OCI-LY7 (cell line): Measurements from ENCODE around the gene GLDN. TPM values are rescaled to one million over a fixed set of nuclear protein-coding genes. Genes with fewer than 3 reads are reported as not detected.

Source experiments
- BruUV-seq: library from RNA; stranded (reverse); fragments of 400-500 nt; replicated peaks from 2 replicates; lab custom pipeline; 2021; lab: Mats Ljungman, UMichigan
- CTCF ChIA-PET: fragments of 300-600 bp; sonication (Branson Sonifier 250); formaldehyde crosslinking; loops from one replicate; lab custom pipeline; 2022; ENCODE audit warnings: antibody characterized with exemption; ENCODE audit not compliant: unreplicated experiment; lab: Charles Lee
- POLR2A ChIA-PET: fragments of 300-600 bp; sonication (Branson Sonifier 250); formaldehyde crosslinking; loops from one replicate; lab custom pipeline; 2022; ENCODE audit warnings: antibody characterized with exemption; lab: Charles Lee
- DNase-seq: peaks from one replicate; pipeline ENCODE4 v3.0.0-alpha.2; 2015; ENCODE audit warnings: low spot score
- H2AFZ ChIP-seq: fragments of 200-600 bp; sonication (generic), shearing (Covaris generic); 2 replicates; pipeline ENCODE4 v1.6.1; 2014; ENCODE audit warnings: mild to moderate bottlenecking, antibody characterized with exemption, low read length, moderate library complexity
- H3K27ac ChIP-seq: fragments of 200-600 bp; sonication (generic); 2 replicates; pipeline ENCODE4 v1.5.1; 2014; ENCODE audit warnings: mixed run types, low read depth, mild to moderate bottlenecking, moderate library complexity, low read length, inconsistent platforms; ENCODE audit not compliant: poor library complexity, severe bottlenecking
- H3K36me3 ChIP-seq: fragments of 200-600 bp; sonication (generic); 2 replicates; pipeline ENCODE4 v1.6.1; 2014; ENCODE audit warnings: mild to moderate bottlenecking, antibody characterized with exemption, low read length, moderate library complexity, mixed read lengths; ENCODE audit not compliant: insufficient read depth
- H3K4me1 ChIP-seq: fragments of 200-600 bp; sonication (generic); 2 replicates; pipeline ENCODE4 v1.5.1; 2014; ENCODE audit warnings: mild to moderate bottlenecking, low read length; ENCODE audit not compliant: insufficient read depth, poor library complexity, severe bottlenecking
- H3K4me2 ChIP-seq: fragments of 200-600 bp; sonication (generic); 2 replicates; pipeline ENCODE4 v1.6.1; 2014; ENCODE audit warnings: mild to moderate bottlenecking, low read length
- H3K4me3 ChIP-seq: fragments of 200-600 bp; sonication (generic); 2 replicates; pipeline ENCODE4 v1.5.1; 2014; ENCODE audit warnings: mild to moderate bottlenecking, low read depth, low read length; ENCODE audit not compliant: poor library complexity, severe bottlenecking
- H3K79me2 ChIP-seq: fragments of 200-600 bp; sonication (generic); 2 replicates; pipeline ENCODE4 v1.6.1; 2016; ENCODE audit warnings: low read depth, mild to moderate bottlenecking, low read length, moderate library complexity, mixed read lengths; ENCODE audit not compliant: insufficient read depth
- H3K9me2 ChIP-seq: fragments of 200-600 bp; sonication (generic); 2 replicates; pipeline ENCODE4 v1.6.1; 2016; ENCODE audit warnings: mild to moderate bottlenecking, low read length, mixed read lengths; ENCODE audit not compliant: insufficient read depth
- H3K9me3 ChIP-seq: fragments of 200-600 bp; sonication (generic); 2 replicates; pipeline ENCODE4 v1.6.1; 2014; ENCODE audit warnings: mild to moderate bottlenecking, mixed run types, low read length, mixed read lengths
- H4K20me1 ChIP-seq: fragments of 200-600 bp; sonication (generic); 2 replicates; pipeline ENCODE4 v1.6.1; 2014; ENCODE audit warnings: mild to moderate bottlenecking, antibody characterized with exemption, low read length, moderate library complexity, mixed read lengths; ENCODE audit not compliant: insufficient read depth
- CTCF ChIP-seq: fragments of 200-600 bp; sonication (generic); conservative IDR thresholded peaks from 2 replicates; pipeline ENCODE4 v1.5.1; 2014; ENCODE audit warnings: mild to moderate bottlenecking, antibody characterized with exemption, low read length, moderate library complexity, mixed read lengths
- EZH2phosphoT487 ChIP-seq: fragments of 200-600 bp; sonication (generic); IDR thresholded peaks from 2 replicates; pipeline ENCODE4 v1.6.1; 2018; ENCODE audit warnings: low read depth, borderline replicate concordance, mild to moderate bottlenecking, mixed run types, antibody characterized with exemption, low read length, moderate library complexity, mixed read lengths
- intact Hi-C: fragments of 100-400 bp; cut with micrococcal nuclease; formaldehyde crosslinking; loops from one replicate; pipeline ENCODE4 v1.10.0; 2022; ENCODE audit not compliant: unreplicated experiment
- total RNA-seq, 2 experiments: library from RNA; depleted of rRNA in 1 of 2; stranded (reverse); fragments of >200 nt in 1 of 2; shearing (Covaris generic) in 1 of 2; gene quantifications; 2 replicates each; pipeline ENCODE4 v1.2.3, GENCODE V29; 2014 to 2022

GLDN gene
- total RNA-seq, 2 experiments from 2014 or later = not detected

- intact Hi-C loops = no loop called here
- Histone ChIP-seq H3K4me1 (no peaks in the 10 kb centered on the region), H2AFZ (no peak overlapping the region), H3K79me2 (no peaks in the 10 kb centered on the region), H3K36me3 (no peaks in the 10 kb centered on the region), H3K4me3 (no peak overlapping the region), H3K9me2 (no peaks in the 10 kb centered on the region), H4K20me1 (no peaks in the 10 kb centered on the region), H3K4me2 (no peak overlapping the region), H3K9me3 (no peaks in the 10 kb centered on the region), H3K27ac (no peak overlapping the region)
- ChIA-PET POLR2A (interaction anchor here (0.7 kb wide), 1 partner anchor 43 kb away, joined by 3 read pairs; no protein-coding TSS in a partner anchor), CTCF (no interaction called here)
- no TSS peak for BruUV-seq
- DNase-seq = no peak
- no peak for TF ChIP-seq CTCF
- TF ChIP-seq EZH2phosphoT487 = no peak
These were observed 12.5 kb downstream of the GLDN start for GRCh38 chr15:51353976-51354375.

- DNase-seq = no peak
- H3K9me3 ChIP-seq = no peaks in the 10 kb centered on the region
- no peak overlapping the region for H3K4me2 ChIP-seq
- no peak overlapping the region for H2AFZ ChIP-seq
- no peaks in the 10 kb centered on the region for H3K79me2 ChIP-seq
- no peak overlapping the region for H3K27ac ChIP-seq
- no peaks in the 10 kb centered on the region for H3K9me2 ChIP-seq
- H3K4me1 ChIP-seq = no peaks in the 10 kb centered on the region
- H4K20me1 ChIP-seq = no peaks in the 10 kb centered on the region
- CTCF ChIA-PET = no interaction called here
- no TSS peak for BruUV-seq
- no peak for TF ChIP-seq EZH2phosphoT487
- H3K36me3 ChIP-seq = no peaks in the 10 kb centered on the region
- intact Hi-C loops = no loop called here
- no peak overlapping the region for H3K4me3 ChIP-seq
- POLR2A ChIA-PET = no interaction called here
These were observed 13.6 kb downstream of the GLDN start for GRCh38 chr15:51355096-51355495.

GRCh38 chr15:51356147-51356546 is 14.7 kb downstream of the GLDN start:
- no peaks in the 10 kb centered on the region for H4K20me1 ChIP-seq
- no peak for DNase-seq
- H3K9me3 ChIP-seq = no peaks in the 10 kb centered on the region
- no peaks in the 10 kb centered on the region for H3K9me2 ChIP-seq
- CTCF ChIA-PET = no interaction called here
- no TSS peak for BruUV-seq
- intact Hi-C loops = no loop called here
- no peak overlapping the region for H3K27ac ChIP-seq
- no peaks in the 10 kb centered on the region for H3K36me3 ChIP-seq
- no peak overlapping the region for H2AFZ ChIP-seq
- TF ChIP-seq CTCF (no peak), EZH2phosphoT487 (no peak)
- POLR2A ChIA-PET = no interaction called here
- no peaks in the 10 kb centered on the region for H3K79me2 ChIP-seq
- H3K4me3 ChIP-seq = no peak overlapping the region
- H3K4me1 ChIP-seq = no peaks in the 10 kb centered on the region
- H3K4me2 ChIP-seq = no peak overlapping the region
